ENCODE measurements around the gene ADAMTSL3.

- TF ChIP-seq JUND (IDR thresholded peaks at IDR 0.05) (no peak), TAF1 (IDR thresholded peaks at IDR 0.05; ENCODE audit: borderline replicate concordance, low read depth, low read length) (no peak), EZH2phosphoT487 (IDR thresholded peaks at IDR 0.05; ENCODE audit: borderline replicate concordance, low read depth) (no peak), POLR2AphosphoS5 (IDR thresholded peaks at IDR 0.05; ENCODE audit: low read depth, low read length) (no peak), EP300 (IDR thresholded peaks at IDR 0.05; ENCODE audit: borderline replicate concordance in 1 of 2, low read depth in 1 of 2, low read length in 1 of 2) (no peak), SIN3A (IDR thresholded peaks at IDR 0.05; ENCODE audit: borderline replicate concordance, low read depth, low read length) (no peak), MEF2A (IDR thresholded peaks at IDR 0.05; ENCODE audit: borderline replicate concordance, low read depth) (no peak), RAD21 (IDR thresholded peaks at IDR 0.05; ENCODE audit: low read length) (no peak), CHD2 (IDR thresholded peaks at IDR 0.05; ENCODE audit: low read length, partially characterized antibody) (no peak), REST (IDR thresholded peaks at IDR 0.05; ENCODE audit: low read depth, low read length) (no peak), RFX5 (IDR thresholded peaks at IDR 0.05; ENCODE audit: low read length) (no peak), RXRA (IDR thresholded peaks at IDR 0.05; ENCODE audit: borderline replicate concordance, low read depth) (no peak)
- TF ChIP-seq, protein P1, sequence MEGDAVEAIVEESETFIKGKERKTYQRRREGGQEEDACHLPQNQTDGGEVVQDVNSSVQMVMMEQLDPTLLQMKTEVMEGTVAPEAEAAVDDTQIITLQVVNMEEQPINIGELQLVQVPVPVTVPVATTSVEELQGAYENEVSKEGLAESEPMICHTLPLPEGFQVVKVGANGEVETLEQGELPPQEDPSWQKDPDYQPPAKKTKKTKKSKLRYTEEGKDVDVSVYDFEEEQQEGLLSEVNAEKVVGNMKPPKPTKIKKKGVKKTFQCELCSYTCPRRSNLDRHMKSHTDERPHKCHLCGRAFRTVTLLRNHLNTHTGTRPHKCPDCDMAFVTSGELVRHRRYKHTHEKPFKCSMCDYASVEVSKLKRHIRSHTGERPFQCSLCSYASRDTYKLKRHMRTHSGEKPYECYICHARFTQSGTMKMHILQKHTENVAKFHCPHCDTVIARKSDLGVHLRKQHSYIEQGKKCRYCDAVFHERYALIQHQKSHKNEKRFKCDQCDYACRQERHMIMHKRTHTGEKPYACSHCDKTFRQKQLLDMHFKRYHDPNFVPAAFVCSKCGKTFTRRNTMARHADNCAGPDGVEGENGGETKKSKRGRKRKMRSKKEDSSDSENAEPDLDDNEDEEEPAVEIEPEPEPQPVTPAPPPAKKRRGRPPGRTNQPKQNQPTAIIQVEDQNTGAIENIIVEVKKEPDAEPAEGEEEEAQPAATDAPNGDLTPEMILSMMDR (IDR thresholded peaks at IDR 0.05), result no peak
- TF ChIP-seq, protein P2, sequence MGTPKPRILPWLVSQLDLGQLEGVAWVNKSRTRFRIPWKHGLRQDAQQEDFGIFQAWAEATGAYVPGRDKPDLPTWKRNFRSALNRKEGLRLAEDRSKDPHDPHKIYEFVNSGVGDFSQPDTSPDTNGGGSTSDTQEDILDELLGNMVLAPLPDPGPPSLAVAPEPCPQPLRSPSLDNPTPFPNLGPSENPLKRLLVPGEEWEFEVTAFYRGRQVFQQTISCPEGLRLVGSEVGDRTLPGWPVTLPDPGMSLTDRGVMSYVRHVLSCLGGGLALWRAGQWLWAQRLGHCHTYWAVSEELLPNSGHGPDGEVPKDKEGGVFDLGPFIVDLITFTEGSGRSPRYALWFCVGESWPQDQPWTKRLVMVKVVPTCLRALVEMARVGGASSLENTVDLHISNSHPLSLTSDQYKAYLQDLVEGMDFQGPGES (IDR thresholded peaks at IDR 0.05; ENCODE audit: low read depth, low read length), result no peak
Measured at GRCh38 chr15:83653639-83654378, at the start of gene ADAMTSL3.

All from SK-N-SH (cell line).